A172 (cell line): ENCODE data around the gene HYCC1. TPM values are rescaled to one million over a fixed set of nuclear protein-coding genes. Genes with fewer than 3 reads are reported as not detected.
A peak's percentile ranks its signal among the peaks of the same experiment; 100 is the strongest.
"Not testable (repeated sequence)": the region's sequence is repeated elsewhere in the genome, so short reads cannot be mapped to it uniquely, and the experiment has no call there.

Source experiments
- DNase-seq: peaks from one replicate; pipeline ENCODE4 v3.0.0-alpha.2; 2015; ENCODE audit warnings: low spot score
- total RNA-seq: library from RNA; depleted of rRNA; stranded (reverse); fragments of >200 nt; shearing (Covaris generic); gene quantifications from 2 replicates; pipeline ENCODE4 v1.2.3, GENCODE V29; 2014; rRNA removed

Gene HYCC1
- total RNA-seq, 1 experiment from 2014 or later: 75.6 TPM

DNA sequence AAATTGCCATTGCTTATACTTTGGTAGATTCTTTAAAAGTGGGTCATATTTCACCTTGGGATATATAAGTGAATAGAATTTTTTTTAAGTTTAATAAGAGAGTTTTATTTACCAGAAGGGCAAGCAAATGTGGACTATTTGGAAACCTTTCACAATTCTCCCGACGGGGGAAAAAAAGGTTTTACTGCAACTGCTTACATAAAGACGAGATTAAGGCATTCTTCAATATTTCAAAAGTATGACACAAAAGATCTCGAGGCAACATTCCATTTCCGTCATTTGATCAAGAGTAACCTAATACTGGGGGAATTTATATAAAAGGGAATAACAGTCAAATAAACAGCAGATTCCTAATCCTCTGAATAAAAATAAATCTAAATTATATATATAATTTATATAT is 28.5 kb downstream of the HYCC1 start:
- no peak for DNase-seq

DNA sequence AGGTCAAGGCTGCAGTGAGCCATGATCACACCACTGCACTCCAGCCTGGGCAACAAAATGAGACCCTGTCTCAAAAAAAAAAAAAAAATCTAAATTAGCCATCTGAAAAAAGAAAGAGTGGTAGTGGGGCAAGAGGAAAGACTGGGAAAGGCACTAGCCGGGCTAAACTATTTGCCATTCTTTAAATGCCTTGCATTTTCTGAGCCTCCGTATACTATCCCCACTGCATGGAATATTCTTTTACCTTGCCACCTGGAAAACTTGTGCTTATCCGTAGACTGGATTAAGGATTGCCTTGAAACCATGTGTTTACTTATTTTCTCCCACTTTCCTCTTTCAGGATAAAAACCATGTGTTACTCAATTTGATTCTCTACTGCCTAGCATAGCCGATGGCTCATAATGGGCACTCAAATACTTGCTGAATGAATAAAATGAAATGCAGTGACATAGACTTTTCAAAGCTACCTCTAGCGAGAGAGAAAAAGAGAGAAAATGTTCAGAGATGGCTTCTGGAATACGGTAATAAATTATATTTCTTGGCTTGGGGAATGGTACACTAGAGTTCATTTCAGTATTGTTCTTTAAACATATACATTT is 30.6 kb downstream of the HYCC1 start:
- no peak for DNase-seq

DNA sequence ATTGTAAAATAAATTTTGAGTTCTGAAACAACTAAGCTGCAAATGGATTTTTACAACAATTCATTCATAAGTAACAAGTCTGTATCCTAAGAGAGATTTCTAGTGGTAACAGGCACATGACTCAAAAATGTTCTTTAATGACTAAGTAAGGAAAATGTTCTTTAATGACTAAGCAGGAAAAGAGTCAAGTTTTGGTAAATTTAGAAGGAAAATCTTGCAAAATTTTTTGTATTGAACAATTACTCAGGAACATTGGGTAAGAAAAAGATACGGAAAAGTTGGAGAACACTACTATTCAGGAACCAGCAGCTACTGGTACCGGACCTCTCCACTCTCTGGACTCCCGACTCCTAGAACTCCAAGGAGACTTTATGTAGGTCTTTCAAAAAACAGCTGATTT is 33.5 kb downstream of the HYCC1 start:
- peak; percentile 67 for DNase-seq

DNA sequence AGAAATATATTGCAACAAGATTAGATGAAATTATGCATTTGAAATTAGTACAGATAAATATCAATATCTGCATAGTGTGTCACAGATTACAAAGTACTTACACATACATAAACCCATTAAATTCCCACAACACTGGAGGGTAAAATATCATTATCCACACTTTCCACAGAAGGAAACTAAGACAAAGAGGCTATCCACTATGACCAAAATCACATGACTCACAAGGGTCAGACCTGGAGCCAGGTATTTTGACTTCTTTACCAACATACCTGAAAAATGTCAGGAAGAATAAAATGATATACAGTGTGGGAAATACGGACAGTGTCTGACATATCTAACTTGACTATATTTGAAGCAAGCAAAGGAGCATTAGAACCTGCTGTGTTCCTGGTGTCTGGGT is 34.1 kb downstream of the HYCC1 start:
- peak; percentile 3 for DNase-seq

DNA sequence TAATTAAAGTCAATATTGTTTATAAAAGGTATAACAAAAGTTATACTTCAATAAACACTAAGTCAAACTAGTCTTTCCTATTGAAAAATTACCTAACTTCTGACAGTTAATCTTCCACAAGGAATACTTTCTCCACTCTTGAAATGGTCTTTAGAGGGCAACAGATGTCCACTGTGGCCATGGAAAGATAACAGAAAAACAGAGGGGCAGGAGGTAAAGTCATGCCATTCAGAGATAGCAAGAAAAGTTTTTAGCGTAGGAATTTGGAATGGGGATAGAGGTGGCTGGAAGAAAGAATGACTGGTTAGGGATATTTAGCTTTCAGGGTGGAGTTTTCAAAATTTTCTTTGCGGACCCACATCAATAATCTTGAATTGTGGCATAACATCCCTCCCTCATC is 34.7 kb downstream of the HYCC1 start:
- DNase-seq: no peak

DNA sequence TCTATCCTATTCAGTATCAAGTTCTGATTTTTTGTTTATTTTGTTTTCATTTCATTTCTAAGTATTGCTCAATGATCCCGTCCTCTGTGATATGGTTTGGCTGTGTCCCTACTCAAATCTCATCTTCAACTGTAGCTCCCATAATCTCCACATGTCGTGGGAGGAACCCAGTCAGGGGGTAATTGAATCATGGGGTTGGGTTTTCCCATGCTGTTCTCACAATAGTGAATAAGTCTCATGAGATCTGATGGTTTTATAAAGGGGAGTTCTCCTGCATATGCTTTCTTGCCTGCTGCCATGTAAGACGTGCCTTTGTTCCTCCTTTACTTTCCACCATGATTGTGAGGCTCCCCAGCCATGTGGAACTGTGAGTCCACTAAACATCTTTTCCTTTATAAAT is 39.3 kb downstream of the HYCC1 start:
- not testable (repeated sequence) for DNase-seq

DNA sequence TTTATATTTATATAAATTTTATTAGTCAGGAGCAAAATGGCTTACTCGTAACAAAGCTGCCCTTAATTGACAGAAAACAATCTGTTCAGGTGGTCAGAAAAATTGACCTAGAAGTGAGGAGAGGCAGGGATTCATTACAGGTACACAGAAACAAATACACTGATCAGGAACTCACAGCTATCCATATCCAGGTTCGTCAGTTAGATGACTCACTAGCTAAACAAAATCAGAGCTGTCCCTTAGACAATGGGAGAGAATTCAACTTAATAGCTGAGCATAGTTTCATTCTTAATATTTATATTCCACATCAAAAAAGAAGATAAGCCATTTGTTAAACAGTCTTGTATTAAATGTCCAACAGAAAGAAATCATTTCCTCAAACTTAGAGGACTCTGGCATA is 41.7 kb downstream of the HYCC1 start:
- no peak for DNase-seq

DNA sequence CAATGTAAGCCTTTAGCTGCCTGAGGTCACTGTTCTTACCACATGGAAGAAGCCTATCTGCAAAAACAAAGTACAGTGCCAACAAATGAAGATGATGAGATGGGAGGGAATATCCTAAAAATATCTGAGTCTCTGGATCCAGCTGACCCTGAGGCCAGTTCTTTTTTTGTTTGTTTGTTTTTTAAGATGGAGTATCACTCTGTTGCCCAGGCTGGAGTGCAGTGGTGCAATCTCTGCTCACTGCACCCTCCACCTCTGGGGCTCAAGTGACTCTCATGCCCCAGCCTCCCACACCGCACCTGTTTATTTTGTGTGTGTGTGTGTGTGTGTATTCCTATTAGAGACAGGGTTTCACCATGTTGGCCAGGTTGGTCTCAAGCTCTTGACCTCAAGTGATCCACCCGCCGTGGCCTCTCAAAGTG is 44.9 kb downstream of the HYCC1 start:
- DNase-seq: no peak

Other genes with a start within 250 kb of the HYCC1 start
- gene TOMM7, start 191.3 kb downstream of the HYCC1 start, total RNA-seq: 210 and 391 TPM in 2 replicates
- 89.8 and 93.0 TPM in 2 replicates for gene KLHL7, start 91.7 kb upstream of the HYCC1 start, total RNA-seq
- 67.8 and 70.4 TPM in 2 replicates for gene NUP42, start 167.9 kb upstream of the HYCC1 start, total RNA-seq
- 333 and 346 TPM in 2 replicates for gene GPNMB, start 232.6 kb upstream of the HYCC1 start, total RNA-seq